SK-N-SH (cell line): ENCODE data around the gene ADH7. TPM values are rescaled to one million over a fixed set of nuclear protein-coding genes. Genes with fewer than 3 reads are reported as not detected.

ENCODE experiments used
- CTCF ChIA-PET: fragments of 300-600, 350-600 bp; formaldehyde crosslinking; extraction: SDS; loops from one replicate; lab custom pipeline; 2021; lab: Yijun Ruan, JAX
- POLR2A ChIA-PET: fragments of 350-600 bp; sonication (Branson Sonifier 250); formaldehyde crosslinking; extraction: SDS; loops from one replicate; lab custom pipeline; 2020; ENCODE audit warnings: antibody characterized with exemption, inconsistent platforms; lab: Yijun Ruan, JAX
- DNase-seq: peaks from one replicate; pipeline ENCODE4 v3.0.0; 2012
- H2AFZ ChIP-seq: fragments of 200-600 bp; sonication (generic); 2 replicates; pipeline ENCODE4 v1.8.1; 2016; ENCODE audit warnings: antibody characterized with exemption, mild to moderate bottlenecking, low read depth
- H3F3A ChIP-seq: fragments of 200-600 bp; sonication (generic); replicated peaks from 2 replicates; pipeline ENCODE3; 2016; ENCODE audit warnings: antibody characterized with exemption, mild to moderate bottlenecking; ENCODE audit not compliant: insufficient read depth
- H3K27ac ChIP-seq, 2 experiments: fragments of 200-500 bp in 1 of 2; fragments of 200-600 bp in 1 of 2; sonication (Bioruptor generic) in 1 of 2; sonication (generic), shearing (Covaris generic) in 1 of 2; 2 replicates each; pipeline versions ENCODE4 v1.5.1 to v1.6.1; 2014 to 2016; ENCODE audit warnings: low read depth in 2 of 2, inconsistent platforms in 1 of 2, low read length in 1 of 2, mild to moderate bottlenecking in 1 of 2, mixed read lengths in 1 of 2
- H3K27me3 ChIP-seq: fragments of 200-600 bp; sonication (generic), shearing (Covaris generic); 2 replicates; pipeline ENCODE4 v1.6.1; 2016; ENCODE audit warnings: mixed run types; ENCODE audit not compliant: insufficient read depth
- H3K36me3 ChIP-seq, 2 experiments: fragments of 200-500 bp in 1 of 2; fragments of 200-600 bp in 1 of 2; sonication (Bioruptor generic) in 1 of 2; sonication (generic) in 1 of 2; replicated peaks in 1 of 2; 2 replicates each; pipeline versions ENCODE3 to v1.5.1; 2014 to 2016; ENCODE audit warnings: low read length in 1 of 2, mild to moderate bottlenecking in 1 of 2; ENCODE audit not compliant: insufficient read depth in 2 of 2, control insufficient read depth in 1 of 2
- H3K4me1 ChIP-seq, 2 experiments: fragments of 200-500 bp in 1 of 2; fragments of 200-600 bp in 1 of 2; sonication (Bioruptor generic) in 1 of 2; sonication (generic), shearing (Covaris generic) in 1 of 2; 2 replicates each; pipeline versions ENCODE4 v1.5.1 to v1.6.1; 2014 to 2016; ENCODE audit warnings: low read depth in 1 of 2, low read length in 1 of 2, mixed run types in 1 of 2; ENCODE audit not compliant: insufficient read depth in 2 of 2, control insufficient read depth in 1 of 2
- H3K4me2 ChIP-seq: fragments of 200-600 bp; sonication (generic), shearing (Covaris generic); 2 replicates; pipeline ENCODE4 v1.6.1; 2017; ENCODE audit warnings: mixed run types
- H3K4me3 ChIP-seq, 2 experiments: fragments of 200-500 bp in 1 of 2; fragments of 200-600 bp in 1 of 2; sonication (Bioruptor generic) in 1 of 2; sonication (generic), shearing (Covaris generic) in 1 of 2; 2 replicates each; pipeline versions ENCODE4 v1.5.1 to v1.8.1; 2014 to 2016; ENCODE audit warnings: low read depth in 2 of 2, inconsistent platforms in 1 of 2, low read length in 1 of 2, mild to moderate bottlenecking in 1 of 2, mixed read lengths in 1 of 2, moderate library complexity in 1 of 2
- H3K79me2 ChIP-seq: fragments of 200-600 bp; sonication (generic); 2 replicates; pipeline ENCODE4 v1.8.1; 2017; ENCODE audit warnings: mild to moderate bottlenecking; ENCODE audit not compliant: insufficient read depth
- H3K9ac ChIP-seq: fragments of 200-600 bp; sonication (generic); 2 replicates; pipeline ENCODE4 v1.6.1; 2017; ENCODE audit warnings: mixed run types
- H3K9me2 ChIP-seq: fragments of 200-600 bp; sonication (generic); 2 replicates; pipeline ENCODE4 v1.6.1; 2017; ENCODE audit warnings: mixed run types
- H3K9me3 ChIP-seq: fragments of 200-600 bp; sonication (generic); 2 replicates; pipeline ENCODE4 v1.6.1; 2017; ENCODE audit warnings: mixed run types, mild to moderate bottlenecking, moderate library complexity
- H4K20me1 ChIP-seq: fragments of 200-600 bp; sonication (generic); 2 replicates; pipeline ENCODE4 v1.6.1; 2017; ENCODE audit warnings: mild to moderate bottlenecking, mixed run types; ENCODE audit not compliant: insufficient read depth
- CHD2 ChIP-seq: fragments of 150-350 bp; IDR thresholded peaks from 2 replicates; pipeline ENCODE4 v1.6.1; 2018; ENCODE audit warnings: low read length; ENCODE audit not compliant: partially characterized antibody
- EP300 ChIP-seq, 2 experiments: IDR thresholded peaks; 2 replicates each; pipeline versions ENCODE4 v1.4.0 to v1.6.1; 2012; ENCODE audit warnings: borderline replicate concordance in 1 of 2, low read depth in 1 of 2, low read length in 1 of 2
- FOXJ3 ChIP-seq: sonication (generic); formaldehyde crosslinking; IDR thresholded peaks from 2 replicates; pipeline ENCODE4 v1.5.1; 2020; ENCODE audit warnings: mild to moderate bottlenecking, missing genetic modification reagents
- FOXM1 ChIP-seq: IDR thresholded peaks from 2 replicates; pipeline ENCODE4 v1.4.0; 2012; ENCODE audit warnings: low read depth, mild to moderate bottlenecking
- NRF1 ChIP-seq: IDR thresholded peaks from 2 replicates; pipeline ENCODE4 v1.6.1; 2012; ENCODE audit warnings: low read depth, mild to moderate bottlenecking, low read length
- RAD21 ChIP-seq: IDR thresholded peaks from 2 replicates; pipeline ENCODE4 v1.6.1; 2012; ENCODE audit warnings: mild to moderate bottlenecking, low read length
- RFX5 ChIP-seq: IDR thresholded peaks from 2 replicates; pipeline ENCODE4 v1.6.1; 2012; ENCODE audit warnings: mild to moderate bottlenecking, improper control_type of control experiment, low read length
- TAF1 ChIP-seq: IDR thresholded peaks from 2 replicates; pipeline ENCODE4 v1.6.1; 2012; ENCODE audit warnings: low read depth, mild to moderate bottlenecking, low read length, moderate library complexity, borderline replicate concordance
- WGBS: methylation state at CpG from one replicate; pipeline ENCODE4 v1.1.6; 2017; ENCODE audit warnings: low lambda C conversion rate; 5-methylcytosine and 5-hydroxymethylcytosine counted together
- polyA plus RNA-seq, 3 experiments: library from polyadenylated mRNA; depleted of rRNA; stranded (reverse); fragments of >200 nt; gene quantifications; 2 replicates each; pipeline ENCODE4 v1.2.3, GENCODE V29; 2012
- TF ChIP-seq, protein P1 (sequence below): IDR thresholded peaks from 2 replicates; pipeline ENCODE4 v1.4.0; 2012; ENCODE audit warnings: low read depth, borderline replicate concordance
- TF ChIP-seq, protein P2 (sequence below): fragments of 150-350 bp; IDR thresholded peaks from 2 replicates; pipeline ENCODE4 v1.6.1; 2016; ENCODE audit warnings: mild to moderate bottlenecking, low read depth, low read length

ADH7 gene
- polyA plus RNA-seq, 1 of the 3 experiments (the other 2 are of a cell fraction): not detected

DNA sequence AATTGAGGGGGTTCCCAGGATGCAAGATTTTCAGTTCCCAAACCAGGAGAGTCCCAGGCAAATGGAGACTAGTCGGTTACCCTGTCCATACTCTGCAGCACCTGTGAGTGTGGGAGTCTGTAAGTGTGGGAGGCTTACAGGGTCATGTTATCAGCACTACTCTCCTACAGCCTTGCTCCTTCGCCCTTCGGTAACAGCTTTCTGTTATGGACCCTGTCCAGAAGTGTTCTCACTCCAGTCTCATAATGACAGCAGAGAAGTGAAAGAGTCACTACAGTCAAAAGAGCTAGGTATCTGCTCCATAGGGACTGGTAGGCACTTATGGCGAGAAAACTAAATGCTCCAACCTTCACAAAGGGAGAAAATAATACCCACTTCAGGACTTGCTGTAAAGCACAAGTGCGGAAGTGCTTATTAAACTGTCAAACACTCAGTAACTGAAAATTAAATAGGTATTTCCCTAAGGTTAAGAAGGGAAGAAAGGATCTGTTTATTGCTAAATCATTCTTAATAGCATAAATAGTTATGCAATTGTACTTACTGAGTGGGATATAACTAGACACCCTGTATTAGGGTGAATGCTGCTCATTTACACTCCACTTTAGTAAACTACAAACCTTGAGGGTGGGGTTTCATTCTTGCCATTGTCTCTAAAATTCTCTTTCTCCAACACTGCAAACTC is 2.7 kb upstream of the ADH7 start:
- no peaks in the 10 kb centered on the region for H3K27me3 ChIP-seq
- H3K36me3 ChIP-seq: no peaks in the 10 kb centered on the region
- 67% methylated on average over 5 of the region's 5 CpGs for WGBS
- H3K9ac ChIP-seq: no peak overlapping the region
- POLR2A ChIA-PET: interaction anchor here (0.7 kb wide), 1 partner anchor 1294 kb away, joined by 5 read pairs; no protein-coding TSS in a partner anchor
- TF ChIP-seq, protein P1, sequence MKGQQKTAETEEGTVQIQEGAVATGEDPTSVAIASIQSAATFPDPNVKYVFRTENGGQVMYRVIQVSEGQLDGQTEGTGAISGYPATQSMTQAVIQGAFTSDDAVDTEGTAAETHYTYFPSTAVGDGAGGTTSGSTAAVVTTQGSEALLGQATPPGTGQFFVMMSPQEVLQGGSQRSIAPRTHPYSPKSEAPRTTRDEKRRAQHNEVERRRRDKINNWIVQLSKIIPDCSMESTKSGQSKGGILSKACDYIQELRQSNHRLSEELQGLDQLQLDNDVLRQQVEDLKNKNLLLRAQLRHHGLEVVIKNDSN: no peak
- TF ChIP-seq FOXM1: no peak
- no peak for TF ChIP-seq FOXJ3
- H3K9me2 ChIP-seq: no peaks in the 10 kb centered on the region
- H3K4me2 ChIP-seq: no peak overlapping the region
- no peaks in the 10 kb centered on the region for H3F3A ChIP-seq
- H4K20me1 ChIP-seq: no peaks in the 10 kb centered on the region
- no peak overlapping the region for H2AFZ ChIP-seq
- H3K9me3 ChIP-seq: no peaks in the 10 kb centered on the region
- CTCF ChIA-PET: interaction anchor here (1.0 kb wide), 1 partner anchor 25 kb away, joined by 4 read pairs; no protein-coding TSS in a partner anchor
- no peaks in the 10 kb centered on the region for H3K79me2 ChIP-seq
- H3K4me1 ChIP-seq: no peaks in the 10 kb centered on the region
- no peak for DNase-seq
- no peak overlapping the region for H3K27ac ChIP-seq
- H3K4me3 ChIP-seq: no peak overlapping the region

DNA sequence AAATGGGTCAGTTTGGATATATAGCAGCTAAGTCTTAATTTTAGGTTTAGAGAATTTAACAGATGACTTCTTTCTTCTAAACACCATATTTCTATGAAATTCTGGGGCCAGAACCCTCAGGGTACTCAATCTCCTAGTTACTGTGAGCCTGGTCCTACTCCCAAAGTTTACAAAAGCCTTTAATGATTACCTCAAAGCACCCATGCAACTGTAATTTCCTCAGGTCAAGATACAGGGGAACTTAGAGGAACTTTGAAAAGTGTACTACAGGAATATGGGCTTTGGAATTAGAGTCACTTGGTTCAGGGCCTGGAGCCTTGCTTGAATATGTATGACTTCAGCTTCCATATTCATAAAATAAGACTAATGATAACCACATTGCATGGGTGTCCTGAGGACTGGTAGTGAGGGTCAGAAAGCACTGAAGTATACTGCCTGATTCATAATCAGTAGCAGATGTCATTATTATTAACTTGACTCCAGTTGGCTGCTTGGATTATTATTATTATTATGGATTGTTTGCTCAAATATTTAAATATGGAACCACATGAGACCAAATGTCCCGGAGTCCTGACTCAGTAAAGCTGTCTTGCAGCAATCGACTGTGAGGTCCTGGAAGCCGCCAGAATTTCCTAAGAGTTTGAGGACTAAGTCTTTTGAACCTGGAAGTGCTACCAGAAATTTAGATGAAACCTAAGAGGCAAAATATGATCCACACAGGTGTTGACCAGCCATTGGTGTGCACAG is 2.0 kb upstream of the ADH7 start:
- no peak overlapping the region for H3K9ac ChIP-seq
- H3K9me3 ChIP-seq: no peaks in the 10 kb centered on the region
- H3K4me3 ChIP-seq: no peak overlapping the region
- CTCF ChIA-PET: interaction anchor here (1.0 kb wide), 1 partner anchor 25 kb away, joined by 4 read pairs; no protein-coding TSS in a partner anchor
- H3K4me1 ChIP-seq: no peaks in the 10 kb centered on the region
- no peaks in the 10 kb centered on the region for H3K9me2 ChIP-seq
- no peaks in the 10 kb centered on the region for H3K79me2 ChIP-seq
- no peak overlapping the region for H2AFZ ChIP-seq
- 47% methylated on average over 3 of the region's 3 CpGs for WGBS
- H3K4me2 ChIP-seq: no peak overlapping the region
- POLR2A ChIA-PET: no interaction called here
- H3K27me3 ChIP-seq: no peaks in the 10 kb centered on the region
- H3K27ac ChIP-seq: no peak overlapping the region
- H4K20me1 ChIP-seq: no peaks in the 10 kb centered on the region
- no peaks in the 10 kb centered on the region for H3F3A ChIP-seq
- H3K36me3 ChIP-seq: no peaks in the 10 kb centered on the region
- no peak for DNase-seq
- TF ChIP-seq TAF1 (no peak), FOXJ3 (no peak), RAD21 (no peak), EP300 (IDR thresholded peaks at IDR 0.05; ENCODE audit: borderline replicate concordance in 1 of 2, low read depth in 1 of 2, low read length in 1 of 2) (no peak), CHD2 (no peak), NRF1 (no peak), RFX5 (no peak)
- TF ChIP-seq, protein P1: no peak
- TF ChIP-seq, protein P2, sequence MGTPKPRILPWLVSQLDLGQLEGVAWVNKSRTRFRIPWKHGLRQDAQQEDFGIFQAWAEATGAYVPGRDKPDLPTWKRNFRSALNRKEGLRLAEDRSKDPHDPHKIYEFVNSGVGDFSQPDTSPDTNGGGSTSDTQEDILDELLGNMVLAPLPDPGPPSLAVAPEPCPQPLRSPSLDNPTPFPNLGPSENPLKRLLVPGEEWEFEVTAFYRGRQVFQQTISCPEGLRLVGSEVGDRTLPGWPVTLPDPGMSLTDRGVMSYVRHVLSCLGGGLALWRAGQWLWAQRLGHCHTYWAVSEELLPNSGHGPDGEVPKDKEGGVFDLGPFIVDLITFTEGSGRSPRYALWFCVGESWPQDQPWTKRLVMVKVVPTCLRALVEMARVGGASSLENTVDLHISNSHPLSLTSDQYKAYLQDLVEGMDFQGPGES: no peak
